Natural killer cell (primary cell): Measurements from ENCODE around the gene NRG4. TPM values are rescaled to one million over a fixed set of nuclear protein-coding genes. Genes with fewer than 3 reads are reported as not detected.
"Not testable (repeated sequence)": the region's sequence is repeated elsewhere in the genome, so short reads cannot be mapped to it uniquely, and the experiment has no call there.

ENCODE experiments used
- ATAC-seq, 3 donors: fragments of 150-1000 bp in 2 of 3; fragments of 200-7000 bp in 1 of 3; cut with Tn5 transposase; 1 replicate in 1 of 3; 2 replicates in 2 of 3; pipeline ENCODE4 v1.10.0; 2021; ENCODE audit warnings: mild to moderate bottlenecking in 2 of 3, moderate library complexity in 2 of 3
- DNase-seq, 2 donors: peaks; one replicate each; pipeline versions ENCODE4 v3.0.0 to v3.0.0-alpha.2; 2013 to 2021; ENCODE audit warnings: mixed read lengths in 1 of 2
- H3K27ac ChIP-seq: one replicate; pipeline ENCODE4 v1.5.1; 2013; ENCODE audit warnings: mild to moderate bottlenecking, low read length
- H3K27me3 ChIP-seq: one replicate; pipeline ENCODE4 v1.6.1; 2013; ENCODE audit warnings: low read length; ENCODE audit not compliant: control insufficient read depth, insufficient read depth
- H3K36me3 ChIP-seq: one replicate; pipeline ENCODE4 v1.6.1; 2013; ENCODE audit warnings: low read length; ENCODE audit not compliant: control insufficient read depth, insufficient read depth
- H3K4me1 ChIP-seq: one replicate; pipeline ENCODE4 v1.6.1; 2013; ENCODE audit warnings: low read length; ENCODE audit not compliant: control insufficient read depth, insufficient read depth
- H3K4me3 ChIP-seq: one replicate; pipeline ENCODE4 v1.5.1; 2013; ENCODE audit warnings: low read length
- H3K9me3 ChIP-seq: one replicate; pipeline ENCODE4 v1.6.1; 2013; ENCODE audit warnings: low read length; ENCODE audit not compliant: control insufficient read depth, insufficient read depth
- H3K27ac Mint-ChIP-seq, 2 donors: one replicate each; pipeline ENCODE4 v1.8.0; 2022; ENCODE audit warnings: mild to moderate bottlenecking in 2 of 2, mixed read lengths in 2 of 2, moderate library complexity in 1 of 2
- H3K27me3 Mint-ChIP-seq, 2 donors: one replicate each; pipeline ENCODE4 v1.8.0; 2022; ENCODE audit warnings: low read depth in 2 of 2, mixed read lengths in 2 of 2
- H3K36me3 Mint-ChIP-seq: one replicate; pipeline ENCODE4 v1.8.0; 2022; ENCODE audit warnings: mixed read lengths
- H3K4me1 Mint-ChIP-seq, 2 donors: one replicate each; pipeline ENCODE4 v1.8.0; 2022; ENCODE audit warnings: mixed read lengths in 2 of 2
- H3K4me3 Mint-ChIP-seq: one replicate; pipeline ENCODE4 v1.8.0; 2022; ENCODE audit warnings: mild to moderate bottlenecking, moderate library complexity, mixed read lengths
- H3K9me3 Mint-ChIP-seq, 2 donors: one replicate each; pipeline ENCODE4 v1.8.0; 2022; ENCODE audit warnings: mixed read lengths in 2 of 2
- WGBS: methylation state at CpG from one replicate; pipeline ENCODE4 v1.1.7; 2013; ENCODE audit warnings: missing lambda C conversion rate; ENCODE audit not compliant: insufficient coverage; 5-methylcytosine and 5-hydroxymethylcytosine counted together
- intact Hi-C: fragments of 100-400 bp; cut with micrococcal nuclease; formaldehyde crosslinking; loops from one replicate; pipeline ENCODE4 v1.14.2; 2022
- total RNA-seq, 4 donors: library from RNA; stranded (reverse); fragments of 120-200 nt in 1 of 4; gene quantifications; one replicate each; pipeline versions ENCODE4 v1.2.3 to v1.2.4, GENCODE V29; 2013 to 2022
- TF ChIP-seq, protein P1 (sequence below): fragments of 200-600 bp; IDR thresholded peaks from one replicate; pipeline ENCODE4 v1.8.0; 2022; ENCODE audit warnings: antibody characterized with exemption

Gene NRG4
- total RNA-seq, 3 donors from 2014 or later (not counting 1 experiment from before 2014, with no cell fraction given), result not detected

GRCh38 chr15:75916978-75917377 is 95.2 kb downstream of the NRG4 start:
- H3K9me3 ChIP-seq, result no peaks in the 10 kb centered on the region

GRCh38 chr15:75910355-75910754 is 101.9 kb downstream of the NRG4 start:
- H3K36me3 Mint-ChIP-seq, H3K27me3 ChIP-seq, H3K4me3 ChIP-seq, ATAC-seq, DNase-seq, H3K4me3 Mint-ChIP-seq, H3K27me3 Mint-ChIP-seq, H3K4me1 ChIP-seq, H3K9me3 ChIP-seq, H3K9me3 Mint-ChIP-seq, H3K27ac Mint-ChIP-seq, H3K27ac ChIP-seq, intact Hi-C loops: not testable (repeated sequence)
- H3K4me1 Mint-ChIP-seq, result peaks cover 25 to 35% of the 10 kb centered on the region in 2 donors
- WGBS, result 100% methylated on average over 3 of the region's 3 CpGs
- peaks cover 13% of the 10 kb centered on the region for H3K36me3 ChIP-seq

More at GRCh38 chr15:75916978-75917377, 95.2 kb downstream of the NRG4 start:
- WGBS, result 100% methylated on average over 1 of the region's 1 CpG
- ATAC-seq (no peak), DNase-seq (no peak)
- Mint-ChIP-seq H3K4me3 (no peak overlapping the region), H3K36me3 (peaks cover 17% of the 10 kb centered on the region), H3K9me3 (no peaks in the 10 kb centered on the region), H3K4me1 (peaks cover 12% of the 10 kb centered on the region in 2 donors), H3K27ac (no peak overlapping the region), H3K27me3 (no peaks in the 10 kb centered on the region)
- Histone ChIP-seq H3K36me3 (peaks cover 34% of the 10 kb centered on the region), H3K27ac (no peak overlapping the region), H3K4me3 (no peak overlapping the region), H3K27me3 (no peaks in the 10 kb centered on the region), H3K4me1 (no peaks in the 10 kb centered on the region)
- TF ChIP-seq, protein P1, sequence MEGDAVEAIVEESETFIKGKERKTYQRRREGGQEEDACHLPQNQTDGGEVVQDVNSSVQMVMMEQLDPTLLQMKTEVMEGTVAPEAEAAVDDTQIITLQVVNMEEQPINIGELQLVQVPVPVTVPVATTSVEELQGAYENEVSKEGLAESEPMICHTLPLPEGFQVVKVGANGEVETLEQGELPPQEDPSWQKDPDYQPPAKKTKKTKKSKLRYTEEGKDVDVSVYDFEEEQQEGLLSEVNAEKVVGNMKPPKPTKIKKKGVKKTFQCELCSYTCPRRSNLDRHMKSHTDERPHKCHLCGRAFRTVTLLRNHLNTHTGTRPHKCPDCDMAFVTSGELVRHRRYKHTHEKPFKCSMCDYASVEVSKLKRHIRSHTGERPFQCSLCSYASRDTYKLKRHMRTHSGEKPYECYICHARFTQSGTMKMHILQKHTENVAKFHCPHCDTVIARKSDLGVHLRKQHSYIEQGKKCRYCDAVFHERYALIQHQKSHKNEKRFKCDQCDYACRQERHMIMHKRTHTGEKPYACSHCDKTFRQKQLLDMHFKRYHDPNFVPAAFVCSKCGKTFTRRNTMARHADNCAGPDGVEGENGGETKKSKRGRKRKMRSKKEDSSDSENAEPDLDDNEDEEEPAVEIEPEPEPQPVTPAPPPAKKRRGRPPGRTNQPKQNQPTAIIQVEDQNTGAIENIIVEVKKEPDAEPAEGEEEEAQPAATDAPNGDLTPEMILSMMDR, result no peak
- intact Hi-C loops, result no loop called here

- 95% methylated on average over 5 of the region's 5 CpGs for WGBS
- no peak overlapping the region for H3K27ac ChIP-seq
- H3K27me3 ChIP-seq, result no peaks in the 10 kb centered on the region
- H3K9me3 ChIP-seq, result no peaks in the 10 kb centered on the region
- DNase-seq, result no peak
- Mint-ChIP-seq H3K4me1 (peaks cover 25 to 38% of the 10 kb centered on the region in 2 donors), H3K27me3 (no peaks in the 10 kb centered on the region), H3K9me3 (no peaks in the 10 kb centered on the region), H3K4me3 (peak overlapping the region; percentile 93), H3K36me3 (no peaks in the 10 kb centered on the region), H3K27ac (peak overlapping the region; percentile 86 to 94)
- H3K4me3 ChIP-seq, result no peak overlapping the region
- no peak for ATAC-seq
- intact Hi-C loops, result loop anchor here (10.0 kb wide), 1 partner anchor 60 kb away; the partner anchor contains the start of gene UBE2Q2
- peaks cover 18% of the 10 kb centered on the region for H3K4me1 ChIP-seq
- TF ChIP-seq, protein P1, result no peak
- peaks cover 3% of the 10 kb centered on the region for H3K36me3 ChIP-seq
Measured at GRCh38 chr15:75905231-75905630, 107.0 kb downstream of the NRG4 start.

- peaks cover 18% of the 10 kb centered on the region for H3K4me1 ChIP-seq
- peaks cover 12% of the 10 kb centered on the region for H3K36me3 ChIP-seq
- H3K9me3 ChIP-seq, result no peaks in the 10 kb centered on the region
- H3K27ac ChIP-seq, result peak within 1 kb of the TSS; percentile 52
- H3K36me3 Mint-ChIP-seq, result no peaks in the 10 kb centered on the region
- H3K4me3 Mint-ChIP-seq, result peak within 1 kb of the TSS; percentile 93
- H3K27me3 Mint-ChIP-seq, result no peaks in the 10 kb centered on the region
- WGBS, result 3% methylated on average over 62 of the region's 63 CpGs
- H3K4me1 Mint-ChIP-seq, result peaks cover 25 to 26% of the 10 kb centered on the region in 2 donors
- DNase-seq (peak; percentile 85 to 93), ATAC-seq (peak; percentile 97 to 99 (median 97))
- TF ChIP-seq, protein P1, result no peak
- H3K9me3 Mint-ChIP-seq, result no peaks in the 10 kb centered on the region
- H3K27ac Mint-ChIP-seq, result peak within 1 kb of the TSS; percentile 86 to 94
- H3K4me3 ChIP-seq, result peak within 1 kb of the TSS; percentile 62
- H3K27me3 ChIP-seq, result no peaks in the 10 kb centered on the region
- intact Hi-C loops, result loop anchor here (10.0 kb wide), 1 partner anchor 59 kb away; the partner anchor contains the start of gene UBE2Q2
Measured at GRCh38 chr15:75903331-75904239, 108.6 kb downstream of the NRG4 start, which contains the start of gene FBXO22. FBXO22 (plus strand) TSS chr15:75903878; CDS start chr15:75903964, 86 bp downstream.
